HG03520 (cell line): ENCODE measurements around the gene FASTK.
A peak's percentile ranks its signal among the peaks of the same experiment; 100 is the strongest.

ENCODE experiments used
- ATAC-seq: cut with Tn5 transposase; IDR thresholded peaks from one replicate; pipeline ENCODE4 v1.9.1; 2021; ENCODE audit warnings: mild to moderate bottlenecking, moderate library complexity; ENCODE audit not compliant: unreplicated experiment

FASTK gene

GRCh38 chr7:151083071-151083823 is 2.6 kb upstream of the FASTK start, which contains the start of gene TMUB1:
TSS of gene TMUB1 (minus strand) at chr7:151083493. CDS start at chr7:151082563, 930 bp downstream.
- ATAC-seq = peak; percentile 39

DNA sequence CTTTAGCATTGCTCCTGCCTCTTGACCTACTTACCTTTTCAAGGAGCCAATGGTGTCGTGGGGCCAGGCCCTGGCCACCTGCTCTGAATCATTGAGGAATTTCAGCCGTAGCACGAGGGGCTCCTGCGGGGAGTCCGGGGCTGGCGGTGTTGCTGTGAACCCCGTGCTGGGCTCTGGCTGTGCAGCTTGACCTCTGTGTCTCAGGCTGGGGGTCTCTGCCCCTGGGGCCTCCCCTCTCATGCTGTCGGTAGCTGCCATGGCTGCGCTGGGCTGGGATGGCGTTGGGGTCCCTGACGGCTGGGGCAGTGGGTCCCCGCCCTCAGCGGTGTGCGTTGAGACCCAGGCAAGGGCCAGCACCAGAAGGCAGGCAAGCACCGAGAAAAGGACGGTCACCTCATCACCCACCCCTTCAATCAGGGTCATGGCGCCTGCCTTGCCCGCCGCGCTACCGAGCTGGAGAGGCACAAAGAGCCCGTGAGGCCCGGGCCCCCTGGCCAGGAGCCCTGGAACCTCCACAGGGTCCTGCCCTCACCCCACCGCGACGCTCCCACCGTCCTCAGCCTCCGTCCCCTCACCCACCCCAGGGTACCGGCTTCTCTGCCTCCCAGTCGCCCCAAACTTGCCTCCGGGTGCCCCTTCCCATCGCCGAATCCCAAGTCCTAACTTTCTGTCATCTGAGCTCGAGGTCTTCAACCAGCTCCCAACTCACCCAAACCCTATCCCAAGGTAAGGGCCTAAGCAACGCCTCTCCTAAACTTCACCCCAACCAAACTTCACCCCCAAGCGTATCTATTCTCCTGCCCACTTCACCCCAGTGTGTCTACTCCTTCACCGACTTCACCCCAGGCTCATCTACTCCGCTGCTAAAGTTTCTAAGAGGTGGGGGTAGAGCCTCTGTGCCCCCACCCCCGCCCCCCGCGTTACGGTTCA is 1.8 kb upstream of the FASTK start:
- ATAC-seq = no peak

DNA sequence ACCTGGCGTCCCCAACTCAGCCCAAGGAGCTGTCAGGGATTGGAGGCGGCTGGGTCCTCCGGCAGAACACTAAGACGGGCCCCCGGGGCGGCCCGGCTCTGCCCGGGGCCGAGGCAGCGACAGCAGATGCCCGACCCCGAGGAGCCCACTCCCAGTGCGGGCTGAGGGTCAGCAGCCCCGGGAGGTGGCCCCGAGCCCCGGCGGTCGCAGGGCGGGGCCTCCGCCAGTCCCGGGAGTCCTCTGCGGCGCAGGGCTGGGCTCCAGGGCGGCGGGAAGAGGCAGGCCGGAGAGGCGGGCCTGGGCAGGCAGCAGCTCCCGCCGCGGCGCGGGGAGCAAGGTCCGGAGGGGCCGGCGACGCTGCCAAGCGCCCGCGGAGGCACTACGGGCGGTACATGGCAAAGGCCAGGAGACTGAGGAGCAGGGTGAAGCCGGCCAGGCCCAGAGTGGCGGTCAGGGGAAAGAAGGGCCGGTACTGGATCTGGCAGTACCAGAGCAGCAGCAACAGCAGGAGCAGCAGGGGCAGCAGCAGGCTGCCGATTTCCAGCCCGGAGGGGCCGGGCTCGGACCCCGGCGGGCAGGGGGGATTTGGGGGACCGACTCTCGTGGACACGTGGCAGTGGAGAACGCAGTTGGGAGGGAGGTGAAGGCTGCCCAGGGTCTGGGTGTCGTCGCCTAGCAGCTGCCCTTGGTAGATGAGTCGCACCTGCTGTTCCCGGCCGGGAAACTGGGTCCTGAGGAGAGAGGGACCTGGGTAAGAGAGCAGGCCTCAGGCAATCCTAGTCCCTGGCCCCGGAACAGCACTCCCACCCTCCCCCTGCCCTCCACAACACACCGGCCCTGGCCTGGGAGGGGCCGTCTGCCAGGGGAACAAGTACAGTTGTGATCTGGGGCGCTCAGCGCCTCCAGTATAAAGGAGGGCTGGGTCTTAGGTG is 827 bp upstream of the FASTK start:
- no peak for ATAC-seq

DNA sequence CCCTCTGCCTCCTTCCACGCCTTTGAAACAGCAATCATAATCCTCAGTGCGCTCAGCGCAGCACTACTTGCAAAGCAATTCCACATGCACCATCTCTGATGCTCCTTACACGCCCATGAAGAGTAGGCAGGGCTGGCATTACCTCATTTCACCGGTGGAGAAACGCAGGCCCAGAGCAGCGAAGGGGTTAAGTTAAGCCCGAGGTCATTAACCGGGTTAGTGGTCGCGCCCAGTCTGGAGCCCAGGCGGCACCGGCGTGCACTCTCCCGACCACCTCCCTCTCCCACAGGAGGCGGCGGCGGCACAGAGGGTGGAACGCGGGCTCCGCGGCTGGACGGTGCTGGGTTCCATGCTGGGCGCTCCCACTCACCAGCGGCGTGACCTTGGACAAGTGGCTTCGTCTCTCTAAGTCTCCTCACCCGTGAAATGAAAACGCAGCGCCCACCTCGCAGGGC is 515 bp downstream of the FASTK start:
- ATAC-seq = no peak

GRCh38 chr7:151079199-151079910 is 1.3 kb downstream of the FASTK start:
- ATAC-seq = no peak

DNA sequence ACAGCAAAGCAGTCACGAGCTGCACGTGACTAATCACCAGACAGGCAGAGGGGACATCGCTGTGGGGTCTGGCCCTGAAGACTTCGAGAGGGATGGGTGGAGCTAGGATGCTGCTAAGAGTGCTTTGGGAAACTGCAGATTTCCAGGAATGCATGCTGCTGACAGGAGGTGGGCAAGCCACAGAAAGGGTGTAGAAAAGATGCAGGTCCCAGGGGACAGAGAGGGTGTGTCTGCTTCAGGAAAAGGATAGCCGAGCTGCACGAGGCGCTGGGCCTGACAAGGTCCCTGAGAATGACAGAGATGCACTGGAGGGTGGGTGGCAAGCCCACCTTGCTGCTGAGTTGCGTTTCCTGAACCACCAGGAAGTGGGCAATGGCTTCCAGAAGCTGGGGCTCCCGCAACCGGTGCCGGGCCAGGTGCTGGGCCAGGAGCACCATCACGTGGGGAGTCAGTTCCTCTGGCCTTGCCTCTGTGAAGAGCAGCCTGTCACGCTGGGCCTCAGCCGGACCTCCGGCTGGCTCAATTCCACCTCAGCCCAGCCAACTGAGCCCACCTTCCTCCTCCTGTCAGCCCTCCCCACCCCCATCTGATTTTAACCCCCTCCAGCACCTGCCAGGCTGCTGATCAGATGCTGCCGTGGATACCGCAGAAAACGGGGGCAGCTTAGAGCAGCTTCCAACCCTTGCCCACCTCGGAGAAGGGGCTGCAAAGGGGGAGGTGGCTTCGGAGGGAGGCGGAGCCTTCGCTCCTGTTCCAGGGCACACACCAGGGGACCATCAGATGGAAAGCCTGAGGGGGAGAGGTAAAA is 2.2 kb downstream of the FASTK start:
- no peak for ATAC-seq

DNA sequence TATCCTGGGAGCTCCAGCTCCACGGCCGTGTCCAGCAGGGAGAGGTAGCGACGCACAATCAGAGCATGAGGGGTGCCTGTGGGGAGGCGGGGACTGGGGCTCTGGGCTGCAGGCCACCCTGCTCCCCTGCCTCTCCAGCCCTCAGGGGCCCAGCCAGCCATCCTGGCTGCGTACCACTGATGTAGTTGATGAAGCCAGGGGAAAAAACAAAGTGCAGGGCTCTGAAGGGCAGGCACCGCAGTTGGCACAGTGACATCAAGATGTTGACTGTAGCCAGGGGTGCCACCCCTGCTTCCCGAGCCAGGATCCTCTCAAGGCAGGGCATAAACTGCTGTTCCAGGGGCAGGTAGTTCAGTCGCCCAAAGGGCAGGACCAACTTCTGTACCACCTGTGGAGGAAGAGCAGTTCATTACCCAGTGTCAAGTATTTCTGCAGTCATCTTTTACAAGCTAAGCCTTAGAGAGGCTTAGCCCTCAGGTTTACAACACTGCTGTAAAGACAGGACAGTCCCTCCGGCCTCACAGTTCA is 2.8 kb downstream of the FASTK start:
- ATAC-seq = no peak

DNA sequence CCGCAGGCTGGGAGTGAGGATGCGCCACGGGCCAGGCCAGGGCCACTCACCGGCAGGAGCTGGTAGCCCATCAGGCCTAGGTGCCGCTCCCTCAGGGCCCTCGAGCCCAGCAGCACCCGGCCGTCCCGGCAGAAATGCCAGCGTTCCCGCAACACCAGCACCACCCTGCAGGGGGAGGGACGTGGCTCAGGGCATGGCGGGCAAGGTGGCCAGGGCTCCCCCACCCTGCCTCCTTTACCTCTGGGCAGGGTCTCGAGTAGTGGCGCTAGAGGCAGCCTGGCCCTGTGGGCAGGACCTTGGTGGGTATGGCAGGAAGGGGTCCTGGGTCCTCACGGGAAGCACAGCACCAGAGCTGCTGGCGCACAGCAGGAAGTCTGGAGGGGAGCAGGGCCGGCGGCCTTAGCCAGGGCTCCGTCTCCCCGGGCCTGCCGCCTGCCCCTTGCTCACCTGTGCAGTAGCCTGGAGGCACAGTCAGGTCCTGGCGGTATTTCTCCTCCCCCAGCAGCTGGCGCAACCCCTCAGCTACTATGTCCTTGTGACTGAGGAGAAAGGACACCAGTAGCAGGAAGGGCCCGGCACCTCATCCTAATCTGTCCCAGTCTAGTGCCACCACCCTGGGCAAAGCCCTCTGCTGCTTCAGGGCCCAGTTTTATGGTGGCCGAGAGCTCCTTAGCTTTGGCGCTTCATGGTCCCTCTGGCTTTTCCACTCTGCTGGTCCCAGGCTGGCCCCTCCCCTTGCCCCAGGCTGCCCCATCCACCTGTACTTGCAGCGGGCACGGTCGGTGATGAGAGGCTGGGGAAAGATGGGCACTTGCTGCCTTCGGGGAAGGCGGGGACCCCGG is 3.5 kb downstream of the FASTK start:
- no peak for ATAC-seq

DNA sequence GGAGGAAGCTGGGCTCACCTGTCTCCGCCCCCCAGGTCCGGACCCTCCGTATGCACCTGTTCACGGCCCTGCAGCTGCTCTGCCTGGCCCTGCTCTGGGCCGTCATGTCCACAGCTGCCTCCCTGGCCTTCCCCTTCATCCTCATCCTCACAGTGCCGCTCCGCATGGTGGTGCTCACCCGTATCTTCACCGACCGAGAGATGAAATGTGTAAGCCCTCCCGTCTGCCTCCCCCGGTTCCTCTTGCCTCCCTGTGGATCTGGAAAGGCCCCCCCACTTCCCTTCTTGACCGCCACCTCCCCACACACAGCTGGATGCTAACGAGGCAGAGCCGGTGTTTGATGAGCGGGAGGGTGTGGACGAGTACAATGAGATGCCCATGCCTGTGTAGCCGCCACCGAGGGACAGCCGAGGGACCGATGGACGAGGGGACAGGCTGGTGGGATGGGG is 4.6 kb downstream of the FASTK start:
- ATAC-seq = no peak

DNA sequence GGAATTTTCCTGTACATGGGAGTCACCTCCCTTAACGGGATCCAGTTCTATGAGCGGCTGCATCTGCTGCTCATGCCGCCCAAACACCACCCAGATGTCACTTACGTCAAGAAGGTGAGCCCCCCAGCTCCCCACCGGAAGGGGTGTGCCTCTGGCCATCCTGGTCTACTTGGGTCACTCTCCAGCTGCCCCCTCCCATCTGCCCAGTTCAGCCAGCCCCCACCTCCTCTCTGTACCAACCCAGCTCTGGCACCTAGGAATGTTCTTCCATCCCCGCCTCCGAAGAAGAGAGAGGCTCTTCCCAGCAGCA is 5.0 kb downstream of the FASTK start:
- ATAC-seq = no peak

GRCh38 chr7:151074817-151075661 is 5.6 kb downstream of the FASTK start:
- ATAC-seq = no peak

- no peak for ATAC-seq
Measured at GRCh38 chr7:151073990-151074389, 6.6 kb downstream of the FASTK start.

- ATAC-seq = no peak
Measured at GRCh38 chr7:151071032-151071866, 9.4 kb downstream of the FASTK start.

DNA sequence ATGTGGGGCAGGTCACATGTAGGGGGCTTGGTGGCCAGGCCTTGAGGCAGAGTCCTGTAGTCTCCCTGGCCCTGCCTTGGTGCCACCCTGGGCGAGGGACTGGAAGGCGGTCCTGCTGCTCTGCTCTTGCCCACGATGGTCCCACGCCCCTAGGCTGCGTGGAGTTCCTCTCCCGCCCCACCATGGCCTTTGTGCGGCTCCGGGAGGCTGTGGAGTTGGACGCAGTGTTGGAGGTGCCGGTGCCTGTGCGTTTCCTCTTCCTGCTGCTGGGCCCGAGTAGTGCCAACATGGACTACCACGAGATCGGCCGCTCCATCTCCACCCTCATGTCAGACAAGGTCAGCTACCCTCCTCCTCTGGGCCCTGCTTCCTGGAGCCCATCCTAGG is 10.0 kb downstream of the FASTK start:
- ATAC-seq = no peak

DNA sequence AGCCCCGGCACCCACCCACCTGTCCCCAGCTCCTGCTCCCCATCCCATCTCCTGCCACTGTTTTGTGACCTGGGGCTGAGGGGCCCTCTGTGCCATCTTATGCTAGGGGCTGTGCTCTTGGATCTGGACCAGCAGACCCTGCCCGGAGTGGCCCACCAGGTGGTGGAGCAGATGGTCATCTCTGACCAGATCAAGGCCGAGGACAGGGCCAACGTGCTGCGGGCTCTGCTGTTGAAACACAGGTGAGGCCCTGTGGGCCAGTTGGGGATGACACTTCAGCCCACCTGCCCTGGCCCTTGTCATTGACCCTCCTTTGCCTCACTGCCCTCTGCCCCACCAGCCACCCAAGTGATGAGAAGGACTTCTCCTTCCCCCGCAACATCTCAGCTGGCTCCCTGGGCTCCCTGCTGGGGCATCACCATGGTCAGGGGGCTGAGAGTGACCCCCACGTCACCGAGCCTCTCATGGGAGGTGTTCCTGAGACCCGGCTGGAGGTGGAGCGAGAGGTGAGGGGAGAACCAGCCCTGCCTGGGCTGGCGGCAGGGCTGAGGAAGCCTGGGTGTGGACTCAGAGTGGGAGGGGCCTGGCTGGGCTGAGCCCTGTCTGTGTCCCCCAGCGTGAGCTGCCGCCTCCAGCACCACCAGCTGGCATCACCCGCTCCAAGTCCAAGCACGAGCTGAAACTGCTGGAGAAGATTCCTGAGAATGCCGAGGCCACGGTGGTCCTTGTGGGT is 10.6 kb downstream of the FASTK start:
- no peak for ATAC-seq
